ENCODE measurements around the gene RAB44. TPM values are rescaled to one million over a fixed set of nuclear protein-coding genes. Genes with fewer than 3 reads are reported as not detected.

The RAB44 gene
- total RNA-seq, 1 experiment from 2014 or later, result not detected

GRCh38 chr6:36740818-36741179 is 43.2 kb downstream of the RAB44 start:
- H3F3A ChIP-seq (ENCODE audit: insufficient read depth, low read depth), result no peaks in the 10 kb centered on the region
- no peak overlapping the region for H3K27ac ChIP-seq
- no peaks in the 10 kb centered on the region for H3K27me3 ChIP-seq (ENCODE audit: insufficient read depth, low read depth)
- H3K36me3 ChIP-seq (ENCODE audit: low read depth), result no peaks in the 10 kb centered on the region
- intact Hi-C loops (cut with micrococcal nuclease; ENCODE audit: unreplicated experiment), result no loop called here
- BruUV-seq (replicated peaks), result no TSS peak
- H3K9me3 ChIP-seq (ENCODE audit: insufficient read depth, low read depth), result no peaks in the 10 kb centered on the region
- ChIA-PET CTCF (no interaction called here), POLR2A (ENCODE audit: unreplicated experiment) (no interaction called here)
- no peak for TF ChIP-seq EZH2 (IDR thresholded peaks at IDR 0.05; ENCODE audit: low read depth)
- no peak for TF ChIP-seq CTCF (conservative IDR thresholded peaks at IDR 0.05)
- no peak overlapping the region for H3K4me3 ChIP-seq
- H3K4me2 ChIP-seq, result no peak overlapping the region
- no peak for DNase-seq
- no peaks in the 10 kb centered on the region for H4K20me1 ChIP-seq (ENCODE audit: insufficient read depth)
- no peak overlapping the region for H2AFZ ChIP-seq
- H3K4me1 ChIP-seq (replicated peaks; ENCODE audit: insufficient read depth), result peaks cover 10% of the 10 kb centered on the region
- H3K79me2 ChIP-seq (ENCODE audit: low read depth), result no peaks in the 10 kb centered on the region
- H3K9me2 ChIP-seq (ENCODE audit: insufficient read depth), result no peaks in the 10 kb centered on the region

GRCh38 chr6:36742146-36742545 is 44.5 kb downstream of the RAB44 start:
- TF ChIP-seq EZH2 (IDR thresholded peaks at IDR 0.05; ENCODE audit: low read depth) (no peak), CTCF (conservative IDR thresholded peaks at IDR 0.05) (no peak)
- no peak overlapping the region for H3K4me2 ChIP-seq
- H3K4me3 ChIP-seq, result no peak overlapping the region
- peaks cover 10% of the 10 kb centered on the region for H3K4me1 ChIP-seq (replicated peaks; ENCODE audit: insufficient read depth)
- BruUV-seq (replicated peaks), result no TSS peak
- no peaks in the 10 kb centered on the region for H3K27me3 ChIP-seq (ENCODE audit: insufficient read depth, low read depth)
- no peaks in the 10 kb centered on the region for H3F3A ChIP-seq (ENCODE audit: insufficient read depth, low read depth)
- intact Hi-C loops (cut with micrococcal nuclease; ENCODE audit: unreplicated experiment), result no loop called here
- POLR2A ChIA-PET (ENCODE audit: unreplicated experiment), result no interaction called here
- DNase-seq, result no peak
- no peaks in the 10 kb centered on the region for H3K79me2 ChIP-seq (ENCODE audit: low read depth)
- no peaks in the 10 kb centered on the region for H3K36me3 ChIP-seq (ENCODE audit: low read depth)
- CTCF ChIA-PET, result no interaction called here
- no peak overlapping the region for H3K27ac ChIP-seq
- no peaks in the 10 kb centered on the region for H4K20me1 ChIP-seq (ENCODE audit: insufficient read depth)
- H3K9me3 ChIP-seq (ENCODE audit: insufficient read depth, low read depth), result no peaks in the 10 kb centered on the region
- H2AFZ ChIP-seq, result no peak overlapping the region
- H3K9me2 ChIP-seq (ENCODE audit: insufficient read depth), result no peaks in the 10 kb centered on the region

GRCh38 chr6:36743032-36743431 is 45.4 kb downstream of the RAB44 start:
- intact Hi-C loops (cut with micrococcal nuclease; ENCODE audit: unreplicated experiment), result no loop called here
- CTCF ChIA-PET, result no interaction called here
- Histone ChIP-seq H2AFZ (no peak overlapping the region), H3K9me2 (ENCODE audit: insufficient read depth) (no peaks in the 10 kb centered on the region), H3F3A (ENCODE audit: insufficient read depth, low read depth) (no peaks in the 10 kb centered on the region), H3K27me3 (ENCODE audit: insufficient read depth, low read depth) (no peaks in the 10 kb centered on the region), H3K4me1 (replicated peaks; ENCODE audit: insufficient read depth) (peaks cover 10% of the 10 kb centered on the region), H3K36me3 (ENCODE audit: low read depth) (no peaks in the 10 kb centered on the region), H3K27ac (no peak overlapping the region), H3K4me3 (no peak overlapping the region), H3K4me2 (no peak overlapping the region), H4K20me1 (ENCODE audit: insufficient read depth) (no peaks in the 10 kb centered on the region), H3K9me3 (ENCODE audit: insufficient read depth, low read depth) (no peaks in the 10 kb centered on the region), H3K79me2 (ENCODE audit: low read depth) (no peaks in the 10 kb centered on the region)
- POLR2A ChIA-PET (ENCODE audit: unreplicated experiment), result no interaction called here
- BruUV-seq (replicated peaks), result no TSS peak
- TF ChIP-seq CTCF (conservative IDR thresholded peaks at IDR 0.05) (no peak), EZH2 (IDR thresholded peaks at IDR 0.05; ENCODE audit: low read depth) (no peak)
- DNase-seq, result no peak

Measured in PC-9 (cell line).